ENCODE data around the gene DHX35. TPM values are rescaled to one million over a fixed set of nuclear protein-coding genes. Genes with fewer than 3 reads are reported as not detected.

The DHX35 gene
- total RNA-seq, 1 experiment from 2014 or later: 11.2 TPM

DNA sequence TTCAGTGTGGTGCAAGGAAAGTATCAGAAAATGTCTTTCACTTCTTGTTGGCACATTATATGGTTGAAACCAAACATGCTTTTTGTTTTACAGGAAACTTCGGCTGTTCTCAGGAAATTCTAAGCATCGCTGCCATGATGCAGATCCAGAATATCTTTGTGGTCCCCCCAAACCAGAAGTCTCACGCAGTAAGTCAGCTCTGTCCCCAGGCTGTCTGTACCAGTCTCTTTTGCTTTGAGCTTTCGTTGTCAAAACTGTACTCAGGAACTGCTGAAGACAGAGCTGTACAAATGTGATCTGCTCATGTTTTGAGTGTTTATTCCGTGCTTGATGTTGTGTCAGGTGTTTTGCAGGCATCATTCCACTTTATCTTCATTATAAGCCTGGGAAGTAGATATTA, 59.6 kb downstream of the DHX35 start (continued):
- TF ChIP-seq TCF7L2 (IDR thresholded peaks at IDR 0.05; ENCODE audit: borderline replicate concordance, extremely low read depth, insufficient read depth, insufficient read length): no peak
- TF ChIP-seq ELF1 (IDR thresholded peaks at IDR 0.05; ENCODE audit: borderline replicate concordance, low read depth): no peak
- no peak for TF ChIP-seq CEBPB (IDR thresholded peaks at IDR 0.05; ENCODE audit: low read depth)
- no peak for TF ChIP-seq MAX (IDR thresholded peaks at IDR 0.05)
- no peak for TF ChIP-seq ZFX (IDR thresholded peaks at IDR 0.05)

DNA sequence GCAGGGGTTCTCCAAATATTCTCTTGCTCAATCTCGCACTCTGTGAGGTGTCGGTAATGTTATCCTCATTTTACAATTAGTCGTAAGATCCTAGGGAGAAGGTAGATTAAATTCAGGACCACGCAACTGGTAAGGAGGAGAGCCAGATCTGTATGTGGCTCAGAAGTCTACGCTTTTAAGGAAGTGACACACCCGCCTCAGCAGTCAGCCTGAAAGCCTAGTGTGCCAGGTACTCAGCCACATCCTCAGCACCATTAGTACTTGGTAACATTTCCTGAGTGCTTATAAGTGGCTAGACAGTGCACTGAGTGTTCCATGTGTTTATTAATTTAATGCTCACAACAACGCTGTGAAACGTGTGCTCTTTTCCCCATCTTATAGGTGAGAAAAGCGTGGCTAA, 63.7 kb downstream of the DHX35 start:
- H3K4me3 ChIP-seq (replicated peaks in 1 of 2; ENCODE audit: low read depth in 1 of 2, low read length in 2 of 2): no peak overlapping the region
- H3K79me2 ChIP-seq (ENCODE audit: insufficient read depth, low read length): no peaks in the 10 kb centered on the region
- no peak overlapping the region for H3K9ac ChIP-seq (ENCODE audit: low read length)
- RAD21 ChIA-PET (ENCODE audit: low non-redundant PET in 1 of 2, low total read pairs in 2 of 2, uncharacterized antibody in 2 of 2, unreplicated experiment in 2 of 2): no interaction called here
- CTCF ChIA-PET: no interaction called here
- POLR2A ChIA-PET: no interaction called here
- no peaks in the 10 kb centered on the region for H3K4me1 ChIP-seq (ENCODE audit: control insufficient read depth in 1 of 2, insufficient read depth in 2 of 2, low read length in 2 of 2)
- BruUV-seq (replicated peaks): no TSS peak
- no peak overlapping the region for H2AFZ ChIP-seq (ENCODE audit: low read depth, low read length, poor library complexity, severe bottlenecking)
- no peaks in the 10 kb centered on the region for H3K9me3 ChIP-seq (ENCODE audit: control insufficient read depth in 1 of 2, insufficient read depth in 1 of 2, low read depth in 1 of 2, low read length in 2 of 2)
- ATAC-seq: no peak
- intact Hi-C loops (cut with micrococcal nuclease): no loop called here
- no peaks in the 10 kb centered on the region for H4K20me1 ChIP-seq (ENCODE audit: insufficient read depth)
- TF ChIP-seq EZH2 (IDR thresholded peaks at IDR 0.05) (no peak), ZFX (IDR thresholded peaks at IDR 0.05) (no peak), RAD21 (IDR thresholded peaks at IDR 0.05; ENCODE audit: low read depth) (no peak), SP1 (IDR thresholded peaks at IDR 0.05; ENCODE audit: low read depth) (no peak), TCF7L2 (IDR thresholded peaks at IDR 0.05; ENCODE audit: borderline replicate concordance, extremely low read depth, insufficient read depth, insufficient read length) (no peak), MAX (IDR thresholded peaks at IDR 0.05) (no peak), CTCF (IDR thresholded peaks at IDR 0.05 in 2 of 3, conservative IDR thresholded peaks at IDR 0.05 in 1 of 3; ENCODE audit: borderline replicate concordance in 1 of 3, insufficient read depth in 1 of 3, low read depth in 2 of 3, low read length in 2 of 3) (no peak), CBX3 (IDR thresholded peaks at IDR 0.05; ENCODE audit: low read depth) (no peak), YY1 (IDR thresholded peaks at IDR 0.05; ENCODE audit: extremely low read depth, insufficient replicate concordance, low read depth, low read length) (no peak), ELF1 (IDR thresholded peaks at IDR 0.05; ENCODE audit: borderline replicate concordance, low read depth) (no peak), EGR1 (IDR thresholded peaks at IDR 0.05; ENCODE audit: low read depth) (no peak), SIN3A (IDR thresholded peaks at IDR 0.05; ENCODE audit: low read depth) (no peak), SRF (IDR thresholded peaks at IDR 0.05; ENCODE audit: low read depth) (no peak), POLR2AphosphoS5 (IDR thresholded peaks at IDR 0.05; ENCODE audit: low read depth, low read length) (no peak), ZNF274 (IDR thresholded peaks at IDR 0.05; ENCODE audit: low read depth, low read length) (no peak)
- TF ChIP-seq, protein P1, sequence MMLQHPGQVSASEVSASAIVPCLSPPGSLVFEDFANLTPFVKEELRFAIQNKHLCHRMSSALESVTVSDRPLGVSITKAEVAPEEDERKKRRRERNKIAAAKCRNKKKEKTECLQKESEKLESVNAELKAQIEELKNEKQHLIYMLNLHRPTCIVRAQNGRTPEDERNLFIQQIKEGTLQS (IDR thresholded peaks at IDR 0.05): no peak
- TF ChIP-seq, protein P2, sequence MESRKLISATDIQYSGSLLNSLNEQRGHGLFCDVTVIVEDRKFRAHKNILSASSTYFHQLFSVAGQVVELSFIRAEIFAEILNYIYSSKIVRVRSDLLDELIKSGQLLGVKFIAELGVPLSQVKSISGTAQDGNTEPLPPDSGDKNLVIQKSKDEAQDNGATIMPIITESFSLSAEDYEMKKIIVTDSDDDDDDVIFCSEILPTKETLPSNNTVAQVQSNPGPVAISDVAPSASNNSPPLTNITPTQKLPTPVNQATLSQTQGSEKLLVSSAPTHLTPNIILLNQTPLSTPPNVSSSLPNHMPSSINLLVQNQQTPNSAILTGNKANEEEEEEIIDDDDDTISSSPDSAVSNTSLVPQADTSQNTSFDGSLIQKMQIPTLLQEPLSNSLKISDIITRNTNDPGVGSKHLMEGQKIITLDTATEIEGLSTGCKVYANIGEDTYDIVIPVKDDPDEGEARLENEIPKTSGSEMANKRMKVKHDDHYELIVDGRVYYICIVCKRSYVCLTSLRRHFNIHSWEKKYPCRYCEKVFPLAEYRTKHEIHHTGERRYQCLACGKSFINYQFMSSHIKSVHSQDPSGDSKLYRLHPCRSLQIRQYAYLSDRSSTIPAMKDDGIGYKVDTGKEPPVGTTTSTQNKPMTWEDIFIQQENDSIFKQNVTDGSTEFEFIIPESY (IDR thresholded peaks at IDR 0.05; ENCODE audit: extremely low read depth, insufficient replicate concordance, low read length): no peak
- no peaks in the 10 kb centered on the region for H3K27me3 ChIP-seq (ENCODE audit: insufficient read depth, low read length)
- no peak overlapping the region for H3K4me2 ChIP-seq (ENCODE audit: low read length)
- peaks cover 14 to 15% of the 10 kb centered on the region in 2 experiments for H3K36me3 ChIP-seq (ENCODE audit: control insufficient read depth in 1 of 2, insufficient read depth in 2 of 2, low read length in 2 of 2)
- H3K9me2 ChIP-seq (ENCODE audit: insufficient read depth): no peaks in the 10 kb centered on the region
- no peak overlapping the region for H3K27ac ChIP-seq (ENCODE audit: low read depth, low read length)
- no peak for DNase-seq (ENCODE audit: low read depth, low spot score)

Measured in HCT116 (cell line).